Activated CD8-positive, alpha-beta memory T cell treated with anti-CD3 and anti-CD28 coated beads for 4 hours (primary cell): ENCODE results near the gene PPP1R37.

ENCODE experiments used
- DNase-seq, 2 donors: peaks; one replicate each; pipeline ENCODE4 v3.0.0-alpha.2; 2020; ENCODE audit warnings: low read depth in 2 of 2

PPP1R37 gene

DNA sequence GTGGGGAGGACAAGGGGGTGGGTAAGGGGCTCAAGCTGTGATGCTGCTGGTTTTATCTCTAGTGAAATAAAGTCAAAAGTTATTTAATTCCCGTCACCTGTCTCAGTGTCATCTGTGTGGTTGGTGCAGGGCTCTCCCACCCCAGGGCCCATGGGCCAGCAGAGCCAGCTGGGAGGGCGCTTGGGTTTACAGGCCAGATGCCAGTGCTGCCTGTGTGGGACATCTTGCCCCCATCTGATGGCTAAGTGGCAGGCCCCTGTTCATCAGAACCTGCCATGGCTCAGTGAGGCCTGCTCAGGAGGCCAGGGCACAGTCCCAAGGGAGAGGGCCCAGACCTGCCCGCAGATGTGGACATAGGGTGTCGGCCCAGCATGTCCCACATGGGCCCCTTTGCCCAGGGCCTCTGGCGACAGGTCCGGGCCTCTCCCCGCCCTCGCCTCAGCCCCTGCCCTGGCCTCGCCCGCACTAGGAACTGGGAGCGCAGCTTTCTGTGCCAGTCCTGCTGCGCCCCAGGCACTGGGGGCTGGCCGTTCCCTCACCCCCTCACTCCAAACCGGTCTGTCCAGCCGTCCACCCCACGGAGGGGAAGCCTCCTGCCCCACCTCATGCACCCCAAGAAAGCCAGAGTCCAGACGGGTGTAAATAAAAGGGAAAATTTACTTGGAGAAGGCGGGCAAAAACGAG is 22.0 kb upstream of the PPP1R37 start:
- no peak for DNase-seq

DNA sequence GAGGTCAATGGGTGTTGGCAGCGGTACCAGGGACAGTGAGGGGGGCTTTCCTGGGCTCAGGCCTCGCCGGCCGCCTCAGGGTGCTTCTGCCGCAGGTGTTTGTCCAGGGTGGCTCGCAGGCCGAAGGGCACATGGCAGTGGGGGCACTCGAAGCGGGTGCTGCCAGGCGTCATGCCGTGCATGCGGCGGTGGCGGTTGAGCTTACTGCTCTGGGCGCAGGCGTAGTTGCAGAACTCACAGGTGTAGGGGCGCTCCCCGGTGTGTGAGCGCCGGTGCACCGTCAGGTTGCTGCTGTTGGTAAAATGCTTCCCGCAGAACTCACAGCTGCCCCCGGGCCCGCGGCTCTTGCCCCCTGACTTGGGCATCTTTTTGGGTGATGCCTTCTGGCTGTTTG is 21.4 kb upstream of the PPP1R37 start:
- DNase-seq: no peak

DNA sequence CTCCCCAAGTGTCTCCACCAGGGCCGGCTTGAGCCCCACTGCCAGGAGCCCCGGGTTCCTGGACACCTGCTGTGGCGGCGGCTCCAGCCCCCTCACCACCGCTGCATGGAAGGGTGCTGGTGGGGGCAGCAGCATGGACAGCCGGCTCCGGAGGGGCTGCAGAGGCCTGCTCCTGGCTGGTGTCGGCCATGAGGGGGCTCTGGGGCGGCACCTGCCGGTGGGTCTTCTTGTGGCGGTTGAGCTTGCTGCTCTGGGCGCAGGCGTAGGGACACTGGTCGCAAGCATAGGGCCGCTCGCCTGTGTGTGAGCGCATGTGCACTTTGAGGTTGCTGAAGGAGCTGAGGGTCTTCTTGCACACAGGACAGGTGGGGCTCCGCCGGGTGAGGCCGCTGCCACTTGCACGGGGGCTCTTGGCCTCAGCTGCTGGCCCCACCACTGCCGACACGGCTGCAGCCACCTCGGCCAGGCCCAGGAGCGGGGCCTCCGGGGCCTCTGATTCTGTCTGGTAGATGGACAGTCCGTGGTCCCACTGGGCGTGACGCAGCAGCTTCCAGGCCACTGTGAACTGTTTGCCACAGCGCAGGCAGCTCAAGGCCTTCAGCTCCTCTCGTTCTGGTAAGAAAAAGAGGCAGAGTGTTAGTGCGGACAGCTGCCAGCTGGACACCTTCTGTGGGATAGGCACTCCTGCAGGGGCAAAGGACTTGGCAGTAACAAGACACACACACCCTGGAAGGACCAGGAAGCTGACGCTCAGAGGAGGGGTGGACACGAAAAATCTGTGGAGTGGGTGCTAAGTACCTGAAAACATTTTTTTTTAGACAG is 20.8 kb upstream of the PPP1R37 start:
- no peak for DNase-seq

DNA sequence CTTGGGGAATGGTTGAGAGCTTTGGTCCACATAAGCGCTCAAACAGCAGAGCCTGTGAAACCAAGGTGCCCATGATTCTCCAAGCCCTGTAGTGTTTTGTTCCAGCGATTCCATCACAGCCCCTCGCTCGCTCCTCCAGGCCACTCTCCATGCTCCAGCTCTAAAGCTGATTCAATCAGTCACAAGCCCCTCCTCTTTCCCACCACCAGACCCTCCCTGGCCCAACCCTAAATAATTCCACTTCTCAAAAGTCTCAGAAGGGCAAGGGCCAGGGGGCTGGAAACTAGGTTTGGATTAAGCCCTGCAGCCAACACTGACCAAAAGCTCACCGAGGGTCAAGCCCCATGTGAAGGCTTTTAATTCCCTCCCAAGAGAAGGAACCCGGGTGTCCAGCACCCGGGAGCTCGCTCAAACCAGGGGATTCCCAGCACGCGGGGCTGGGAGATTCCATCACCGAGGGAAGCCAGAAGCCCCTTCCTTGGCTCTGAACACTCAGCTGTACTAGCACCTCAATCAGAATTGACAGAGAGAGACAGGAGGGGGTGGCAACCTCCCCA is 18.2 kb upstream of the PPP1R37 start:
- no peak for DNase-seq

DNA sequence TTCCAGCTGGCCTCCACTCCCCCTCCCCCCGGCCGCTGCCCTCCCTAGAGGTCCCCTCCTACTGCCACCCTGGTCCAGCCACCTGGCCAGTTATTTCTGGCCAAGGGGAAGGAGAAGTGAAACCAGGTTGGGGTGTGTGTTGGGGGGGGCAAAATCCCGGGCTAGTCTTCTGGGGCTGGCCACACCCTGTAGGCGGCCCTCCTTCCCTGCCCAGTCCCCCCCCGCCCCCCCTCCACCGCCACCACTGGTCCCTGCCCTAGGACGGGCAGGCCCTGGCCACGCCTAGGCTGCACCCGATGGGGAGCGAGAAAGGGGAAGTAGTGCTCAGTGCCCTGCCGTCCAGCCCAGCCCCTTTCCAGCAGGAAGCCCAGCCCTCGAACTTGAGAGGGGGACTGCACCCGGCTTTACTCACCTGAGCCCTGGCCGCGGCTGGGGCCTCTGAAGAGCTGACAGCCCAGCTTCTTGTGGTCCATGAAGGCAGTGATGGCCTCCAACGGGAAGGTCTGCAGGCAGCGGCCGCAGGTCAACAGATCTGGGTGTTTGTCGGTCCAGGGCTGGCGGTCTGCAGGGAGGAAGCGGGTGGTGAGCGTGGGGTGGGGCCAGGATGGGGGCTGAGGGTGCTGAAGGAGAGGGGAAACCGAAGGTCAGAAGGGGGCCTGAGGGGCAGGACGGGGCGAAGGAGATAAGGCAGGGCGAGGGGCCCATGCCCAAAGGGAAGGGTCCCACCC is 17.5 kb upstream of the PPP1R37 start:
- DNase-seq: no peak

DNA sequence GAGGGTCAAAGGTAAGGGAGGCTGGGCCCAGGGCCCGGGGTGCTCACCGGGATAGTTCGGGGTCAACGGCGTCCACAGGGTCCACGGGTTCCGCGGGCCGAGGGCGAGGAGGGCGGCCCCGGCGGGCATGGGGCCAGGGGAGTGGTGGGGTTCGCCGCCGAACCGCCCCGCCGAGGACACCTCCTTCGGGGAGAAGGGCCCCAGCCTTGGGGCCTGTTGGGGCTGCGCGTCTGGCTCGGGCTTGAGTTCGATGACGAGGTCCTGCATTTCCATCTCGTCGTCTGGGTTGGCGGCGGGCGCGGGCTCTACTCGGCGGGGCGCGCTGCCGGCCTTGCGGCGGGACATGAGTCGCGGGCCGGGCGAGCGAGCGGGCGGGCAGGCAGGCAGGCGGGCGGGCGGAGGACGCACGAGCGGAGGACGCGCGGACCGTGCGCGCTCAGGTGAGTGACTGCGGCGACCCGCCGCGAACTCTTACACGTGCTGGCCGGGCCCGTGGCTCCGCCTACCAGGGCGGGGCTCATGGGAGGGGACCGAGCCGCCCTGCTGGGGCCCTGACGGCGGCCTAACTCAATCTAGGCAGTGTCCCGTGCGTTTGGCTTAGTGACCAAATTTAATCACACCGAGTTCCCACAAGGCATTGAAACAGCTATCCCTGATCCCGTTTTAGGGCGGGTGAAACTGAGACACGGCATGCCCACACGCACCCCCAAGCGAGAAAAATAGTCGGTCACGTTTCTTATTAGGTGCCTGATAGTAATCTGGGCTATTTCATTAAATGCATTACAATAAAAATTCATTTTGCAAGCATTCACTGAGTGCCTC is 16.7 kb upstream of the PPP1R37 start, which contains the start of gene ZNF296:
TSS of gene ZNF296 (minus strand) at position 450 of the 822 bp plus-strand sequence. CDS start at position 345, 105 bp downstream.
- DNase-seq: peak; percentile 58 to 61

DNA sequence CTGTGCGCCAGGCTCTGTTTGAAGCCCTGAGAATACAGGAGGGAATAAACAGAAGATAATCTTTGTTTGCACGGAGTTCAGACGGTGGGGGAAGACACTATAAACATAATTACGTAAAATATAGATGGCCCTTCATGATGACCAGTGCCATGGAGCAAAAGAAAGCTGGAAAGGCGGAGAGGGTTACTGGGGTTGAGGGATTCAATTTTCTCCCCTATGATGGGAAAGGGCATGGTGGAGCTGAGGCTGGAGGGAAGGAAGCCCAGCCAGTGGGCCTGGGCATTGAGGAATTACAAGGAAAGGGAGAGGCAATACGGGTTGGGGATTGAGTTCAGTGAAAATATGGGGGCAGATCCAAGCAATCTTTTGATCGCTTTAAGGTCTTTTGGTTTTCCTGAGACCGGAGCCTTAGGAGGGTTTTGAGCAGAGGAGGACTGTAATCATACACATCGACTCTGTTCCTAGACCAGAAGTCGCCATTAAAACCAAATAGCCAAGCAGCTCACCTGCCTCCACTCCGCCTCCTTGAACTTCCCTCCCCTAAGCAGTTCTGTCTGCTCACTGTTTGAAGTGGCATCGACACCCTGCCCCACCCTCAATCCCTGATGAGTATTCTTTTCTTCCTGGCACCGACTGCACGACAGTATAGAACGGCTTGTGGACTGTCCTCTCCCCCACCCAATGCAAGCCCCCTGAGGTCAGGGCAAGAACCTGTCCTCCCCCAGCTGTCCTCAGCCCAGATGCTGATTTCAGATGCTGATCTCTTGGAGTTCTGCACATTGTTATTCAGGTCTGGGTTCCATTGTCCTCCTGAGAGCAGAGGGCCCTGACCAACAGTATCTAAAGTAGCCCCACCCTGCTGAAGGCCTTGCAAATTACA is 15.9 kb upstream of the PPP1R37 start:
- DNase-seq: no peak

DNA sequence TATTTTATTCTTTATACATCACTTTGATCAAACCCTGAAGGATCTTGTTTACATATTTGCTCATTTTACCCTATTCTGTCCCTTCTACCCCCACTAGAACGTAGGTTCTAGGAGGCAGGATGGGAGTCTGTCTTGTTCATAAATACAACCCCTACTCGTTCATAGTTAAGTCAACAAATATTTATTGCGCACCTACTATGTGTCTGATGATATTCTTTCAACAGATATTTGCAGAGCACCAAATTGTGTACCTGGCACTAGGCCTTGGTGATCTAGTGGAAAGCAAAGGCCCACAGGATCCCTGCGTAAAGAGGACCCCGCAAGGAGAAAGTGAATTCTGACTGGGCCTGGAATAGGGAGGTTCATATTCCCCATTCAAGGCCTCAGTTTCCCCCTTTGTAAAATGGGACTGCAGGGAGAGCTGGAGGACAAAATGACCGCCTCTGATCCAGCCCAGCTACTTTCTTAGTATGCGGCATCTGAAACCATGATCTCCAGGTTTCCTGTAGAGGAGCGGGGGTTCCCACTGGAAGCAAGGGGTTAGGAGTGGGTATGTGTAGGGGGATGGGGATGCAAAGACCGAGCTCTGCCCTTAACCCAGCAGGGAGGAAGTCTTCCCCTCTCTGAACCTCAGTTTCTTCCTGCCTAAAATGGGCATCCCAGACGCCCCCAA is 14.5 kb upstream of the PPP1R37 start:
- DNase-seq: no peak

DNA sequence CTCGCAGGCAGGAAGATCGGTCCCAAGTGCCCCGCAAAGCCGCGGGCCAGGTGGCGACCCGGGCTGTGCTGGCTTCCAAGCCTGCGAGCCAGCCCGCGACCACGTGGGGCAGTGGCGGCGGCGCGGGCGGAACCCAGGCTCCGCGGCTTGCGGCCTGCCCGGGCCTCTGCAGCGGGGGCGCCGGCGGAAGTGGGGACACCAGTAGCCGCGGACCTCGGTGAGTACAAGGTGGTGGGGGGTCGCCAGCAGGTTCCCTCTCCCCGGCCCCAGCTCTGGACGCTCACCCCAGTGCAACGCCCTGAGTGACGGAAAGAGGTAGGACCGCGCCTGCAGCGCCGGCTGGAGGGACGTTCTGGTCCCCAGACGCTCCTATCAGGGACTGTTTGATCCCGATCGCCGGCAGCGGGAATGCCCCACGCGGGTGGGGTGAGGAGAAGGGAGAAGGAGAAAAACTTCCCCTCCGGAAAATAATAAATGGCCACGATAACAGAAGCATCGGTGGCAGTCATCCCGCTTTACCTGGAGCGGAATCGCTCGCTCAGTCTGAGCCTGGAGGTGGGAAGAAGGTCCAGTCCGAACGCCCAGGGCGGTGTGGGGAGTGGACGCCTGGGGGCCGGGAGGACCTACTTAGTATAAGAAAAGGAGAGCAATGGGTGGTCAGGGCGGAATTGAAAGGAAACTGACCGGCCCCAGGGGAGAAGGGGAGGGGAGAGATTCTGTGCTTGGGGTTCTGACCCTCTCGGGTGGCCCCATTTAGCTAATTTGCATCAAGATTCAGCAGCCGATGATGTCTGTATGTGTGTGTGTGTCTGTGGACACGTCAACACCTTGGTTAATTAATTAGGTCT is 13.7 kb upstream of the PPP1R37 start, which contains the start of gene GEMIN7:
TSS of gene GEMIN7 (plus strand) at position 198 of the 848 bp plus-strand sequence. CDS start 10,855 bp downstream, outside the sequence.
- peak; percentile 54 to 55 for DNase-seq

DNA sequence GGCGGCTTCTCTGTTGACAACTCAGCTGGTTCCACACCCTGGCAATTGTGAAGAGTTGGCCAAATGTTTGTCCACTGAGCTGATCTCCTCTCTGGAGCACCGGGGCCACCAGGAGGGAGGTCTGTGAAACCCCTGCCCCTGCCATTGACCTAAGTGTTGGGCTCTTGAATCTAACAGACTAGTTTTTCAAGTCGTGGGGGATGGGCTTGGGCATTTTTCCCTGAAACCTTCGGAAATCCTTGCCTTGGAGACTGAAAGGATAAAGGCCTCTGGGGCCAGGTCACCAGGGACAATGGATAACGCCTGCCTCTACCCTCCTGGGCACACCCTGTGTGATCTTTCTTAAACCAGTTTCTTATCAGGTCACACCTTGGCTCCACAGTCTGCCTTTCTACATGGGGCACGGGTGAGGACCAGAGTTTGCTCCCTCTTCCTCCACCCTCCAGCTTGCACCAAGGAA is 13.0 kb upstream of the PPP1R37 start:
- DNase-seq: no peak

DNA sequence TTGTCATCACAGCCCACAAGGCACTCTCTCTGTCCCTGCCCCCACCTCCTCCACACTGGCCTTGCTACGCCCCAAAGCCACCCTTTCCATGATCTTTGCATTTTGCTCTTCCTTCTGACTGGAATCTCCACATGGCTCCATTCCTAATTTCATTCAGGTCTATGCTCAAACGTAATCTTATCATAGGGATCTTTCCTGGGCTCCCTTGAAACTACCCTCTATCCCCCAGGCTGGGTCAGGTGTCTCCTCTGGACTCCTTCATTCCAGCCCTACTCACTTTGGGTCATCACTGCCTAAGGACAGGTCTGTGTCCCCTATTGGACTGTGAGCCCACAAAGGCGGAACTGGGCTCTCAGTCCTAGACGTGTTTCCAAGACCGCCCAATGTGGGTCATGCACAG is 10.8 kb upstream of the PPP1R37 start:
- no peak for DNase-seq

DNA sequence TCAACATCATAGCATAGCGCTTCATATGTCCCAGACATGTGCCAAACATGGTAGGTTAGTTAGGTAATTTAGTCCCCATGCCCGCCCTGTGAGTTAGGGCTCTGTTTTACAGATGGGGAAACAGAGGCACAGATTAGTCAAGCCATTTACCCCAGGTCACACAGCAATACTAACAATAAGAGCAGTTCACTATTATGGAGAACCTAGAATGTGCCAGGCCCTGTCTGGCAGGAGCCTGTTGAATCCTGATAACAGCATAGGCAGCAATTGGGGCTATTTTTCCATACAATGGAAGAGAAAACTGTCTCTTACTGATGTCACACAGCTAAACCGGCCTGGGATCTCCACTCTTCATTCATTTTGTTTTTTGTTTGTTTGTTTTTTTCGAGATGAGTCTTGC is 6.5 kb upstream of the PPP1R37 start:
- no peak for DNase-seq

DNA sequence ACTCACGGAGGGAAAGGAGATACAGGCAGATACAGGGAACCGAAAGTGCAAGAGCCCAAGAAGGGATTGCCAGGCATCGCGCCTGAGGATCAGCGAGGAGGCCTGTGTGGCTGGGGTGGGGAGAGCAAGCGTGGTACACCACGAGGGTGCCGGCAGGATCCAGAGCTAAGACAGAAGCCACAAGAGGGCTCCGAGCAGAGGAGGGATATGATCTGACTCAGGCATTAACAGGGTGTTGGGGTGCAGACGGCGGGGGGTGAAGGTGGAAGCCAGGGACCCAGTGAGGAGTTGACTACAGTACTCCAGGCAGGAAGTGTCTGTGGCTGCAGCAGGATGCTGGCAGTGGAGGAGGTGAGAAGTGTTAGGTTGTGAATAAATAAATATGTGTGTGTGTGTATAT is 5.4 kb upstream of the PPP1R37 start:
- peak in 1 of 2 donors; percentile 38 for DNase-seq

DNA sequence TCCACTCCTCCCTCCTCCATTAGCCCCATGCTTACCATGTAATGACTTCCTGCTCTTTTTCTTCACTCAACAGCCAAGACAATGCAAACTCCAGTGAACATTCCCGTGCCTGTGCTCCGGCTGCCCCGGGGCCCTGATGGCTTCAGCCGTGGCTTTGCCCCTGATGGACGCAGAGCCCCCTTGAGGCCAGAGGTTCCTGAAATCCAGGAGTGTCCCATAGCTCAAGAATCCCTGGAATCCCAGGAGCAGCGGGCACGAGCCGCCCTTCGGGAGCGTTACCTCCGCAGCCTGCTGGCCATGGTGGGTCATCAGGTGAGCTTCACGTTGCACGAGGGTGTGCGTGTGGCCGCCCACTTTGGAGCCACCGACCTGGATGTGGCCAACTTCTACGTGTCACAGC is 2.9 kb upstream of the PPP1R37 start:
- no peak for DNase-seq

DNA sequence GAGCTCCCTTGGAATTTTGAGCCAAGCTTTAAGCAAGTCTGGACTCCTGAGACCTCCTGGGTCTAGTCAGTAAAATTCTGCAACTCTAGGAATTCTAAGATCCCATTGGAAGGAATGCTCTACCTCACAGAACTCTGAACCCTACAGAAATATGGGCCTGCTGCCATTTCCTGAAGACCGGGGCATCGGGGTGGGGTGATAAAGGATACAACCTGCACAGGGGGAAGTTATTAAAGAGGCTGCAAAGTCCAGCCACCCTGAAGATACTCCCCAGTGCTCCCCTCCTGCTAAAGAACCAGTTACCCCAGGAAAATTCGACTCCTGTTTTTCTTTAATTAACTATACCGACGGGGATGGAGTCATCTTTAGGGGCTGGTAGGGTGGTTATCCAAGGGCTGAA is 2.4 kb upstream of the PPP1R37 start:
- DNase-seq: no peak

DNA sequence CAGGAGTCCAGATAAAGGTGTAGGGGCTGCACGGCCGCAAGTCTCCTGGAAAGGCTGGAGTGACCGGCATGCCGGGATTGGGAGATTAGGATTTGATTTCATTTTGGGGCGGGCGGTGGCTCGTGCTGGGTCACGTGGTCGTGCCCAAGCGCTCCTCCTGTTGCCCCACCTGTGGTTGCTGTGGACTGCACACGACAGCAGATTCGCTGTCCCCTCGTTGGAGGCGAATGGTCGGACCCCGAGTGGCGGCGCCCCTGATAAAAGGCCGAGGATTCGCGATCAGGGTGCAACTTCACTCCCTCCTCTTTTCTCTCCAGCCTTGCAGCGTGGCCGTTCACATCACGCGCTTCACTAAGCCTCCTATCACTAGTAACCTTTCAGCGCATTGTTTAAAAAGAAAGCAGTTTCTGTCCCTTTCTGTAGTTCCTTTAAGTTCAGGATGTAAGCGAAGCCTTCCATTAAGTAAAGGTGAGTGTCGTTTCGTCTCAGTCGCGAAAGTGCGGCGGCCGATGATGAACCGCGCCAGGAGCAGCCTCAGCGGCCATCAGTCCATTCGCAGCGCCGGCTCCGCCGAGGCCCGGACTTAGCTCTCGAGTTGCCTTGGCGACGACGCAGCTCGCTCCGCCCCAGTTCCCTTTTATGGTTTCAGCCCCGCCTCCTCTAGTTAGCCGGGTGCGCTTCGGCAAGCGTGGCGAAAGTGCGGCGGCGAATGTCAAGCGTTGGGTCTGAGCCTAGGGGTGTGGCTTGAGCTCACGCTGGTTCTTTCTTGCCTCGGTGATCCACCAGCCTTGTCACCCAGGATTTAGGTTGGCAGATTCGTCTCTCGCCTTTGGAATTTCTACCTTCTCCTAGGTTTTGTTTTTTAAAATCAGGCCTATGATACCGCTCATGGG is 1.7 kb upstream of the PPP1R37 start:
- peak; percentile 92 to 93 for DNase-seq

DNA sequence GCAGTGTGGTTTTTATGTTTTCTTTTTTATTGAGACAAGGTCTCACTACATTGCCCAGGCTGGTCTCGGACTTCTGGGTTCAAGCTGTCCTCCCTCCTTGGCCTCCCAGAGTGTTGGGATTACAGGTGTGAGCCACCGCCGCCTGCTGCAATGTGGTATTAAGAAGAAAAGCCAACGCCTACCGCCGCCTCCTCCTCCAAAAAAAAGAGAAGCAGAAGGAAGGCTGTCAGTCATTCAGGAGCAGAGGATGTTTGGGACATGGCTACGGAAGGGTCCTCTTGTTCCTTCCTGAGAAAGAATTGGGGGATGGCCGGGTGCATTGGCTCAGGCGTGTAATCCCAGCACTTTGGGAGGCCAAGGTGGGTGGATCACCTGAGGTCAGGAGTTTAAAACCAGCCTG is 1.2 kb downstream of the PPP1R37 start:
- DNase-seq: no peak

DNA sequence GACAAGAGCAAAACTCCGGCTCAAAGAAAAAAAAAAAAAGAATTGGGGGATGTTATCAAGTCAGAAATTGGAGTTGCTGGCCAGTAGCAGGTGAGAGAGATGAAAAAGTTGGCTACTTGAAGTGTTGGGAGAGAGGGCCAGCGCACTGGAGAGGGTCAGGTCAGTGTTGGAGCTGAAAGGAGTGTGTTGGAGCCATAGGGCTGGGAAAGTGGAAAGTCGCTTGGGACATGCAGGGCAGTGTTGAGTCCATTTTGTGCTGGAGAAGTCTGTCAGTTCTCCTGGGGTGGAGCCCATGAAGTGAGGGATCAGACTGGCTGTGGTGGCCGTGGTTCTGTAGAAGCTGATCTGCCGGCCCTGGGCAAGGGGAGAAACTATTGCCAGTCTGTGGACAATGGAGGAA is 1.7 kb downstream of the PPP1R37 start:
- no peak for DNase-seq
